HEK293T (cell line): Measurements from ENCODE around the gene ABLIM2.

Experiments
- ELF4 ChIP-seq: fragments of 450-650 bp; IDR thresholded peaks from 2 replicates; pipeline ENCODE4 v1.6.1; 2017; ENCODE audit warnings: antibody characterized with exemption
- FOXM1 ChIP-seq: fragments of 450-650 bp; IDR thresholded peaks from 2 replicates; pipeline ENCODE4 v1.6.1; 2017; ENCODE audit warnings: mild to moderate bottlenecking, borderline replicate concordance
- HDGF ChIP-seq: fragments of 450-650 bp; IDR thresholded peaks from 2 replicates; pipeline ENCODE4 v1.6.1; 2017; ENCODE audit warnings: antibody characterized with exemption, borderline replicate concordance
- SP1 ChIP-seq: fragments of 450-650 bp; IDR thresholded peaks from 2 replicates; pipeline ENCODE4 v1.6.1; 2017
- SUZ12 ChIP-seq: fragments of 450-650 bp; IDR thresholded peaks from 2 replicates; pipeline ENCODE4 v1.6.1; 2016; ENCODE audit warnings: mild to moderate bottlenecking
- ZNF384 ChIP-seq: fragments of 450-650 bp; IDR thresholded peaks from 2 replicates; pipeline ENCODE4 v1.6.1; 2016

DNA sequence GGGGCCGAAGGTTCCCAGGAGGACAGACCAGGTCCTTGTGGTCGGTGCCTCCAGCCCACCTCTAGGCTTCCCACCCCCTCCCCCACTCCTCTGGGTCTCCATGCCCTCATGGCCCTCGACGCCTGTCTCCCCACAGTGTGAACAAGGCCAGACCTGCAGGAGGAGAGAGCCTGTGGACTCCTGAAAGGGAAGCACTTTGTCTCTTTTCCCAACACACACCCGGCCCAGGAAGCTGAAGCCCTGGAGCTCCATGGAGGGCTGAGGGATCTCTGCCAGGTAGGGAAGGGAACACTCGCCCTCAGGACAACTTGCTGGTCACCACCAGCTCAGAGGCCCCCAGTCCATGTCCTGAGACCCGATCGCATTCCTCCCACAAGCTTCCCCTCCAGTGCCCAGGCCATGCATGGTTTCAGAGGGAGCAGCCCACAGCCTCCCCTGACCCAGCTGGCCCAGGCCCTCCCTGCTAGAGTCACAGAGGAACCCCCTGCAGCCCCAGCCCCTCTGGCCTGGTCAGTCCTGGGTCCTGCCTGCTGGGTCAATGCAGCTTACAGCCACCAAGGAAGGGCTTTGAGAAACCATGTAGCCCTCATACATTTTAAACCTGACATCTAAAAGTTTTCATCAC is 60.8 kb downstream of the ABLIM2 start:
- TF ChIP-seq FOXM1, result no peak
- no peak for TF ChIP-seq SP1
- no peak for TF ChIP-seq SUZ12
- no peak for TF ChIP-seq HDGF
- no peak for TF ChIP-seq ZNF384
- no peak for TF ChIP-seq ELF4
